HG03025 (cell line): ENCODE data around the gene SSBP2.
"Not testable (repeated sequence)": the region's sequence is repeated elsewhere in the genome, so short reads cannot be mapped to it uniquely, and the experiment has no call there.

ENCODE experiments used
- ATAC-seq: cut with Tn5 transposase; IDR thresholded peaks from one replicate; pipeline ENCODE4 v1.9.1; 2021; ENCODE audit warnings: mild to moderate bottlenecking, moderate library complexity; ENCODE audit not compliant: unreplicated experiment, low FRiP score

Gene SSBP2

GRCh38 chr5:81486711-81487110 lies 264.2 kb downstream of the SSBP2 start:
- no peak for ATAC-seq

- ATAC-seq: no peak
Measured at GRCh38 chr5:81482595-81482994, 268.3 kb downstream of the SSBP2 start.

GRCh38 chr5:81473395-81473794 lies 277.5 kb downstream of the SSBP2 start:
- ATAC-seq: not testable (repeated sequence)

- no peak for ATAC-seq
Measured at GRCh38 chr5:81469676-81470075, 281.2 kb downstream of the SSBP2 start.

- no peak for ATAC-seq
Measured at GRCh38 chr5:81450940-81451339, 300.0 kb downstream of the SSBP2 start.

GRCh38 chr5:81435023-81435422 lies 315.9 kb downstream of the SSBP2 start:
- no peak for ATAC-seq

GRCh38 chr5:81429985-81430384 lies 320.9 kb downstream of the SSBP2 start:
- no peak for ATAC-seq

GRCh38 chr5:81429363-81429762 lies 321.5 kb downstream of the SSBP2 start:
- ATAC-seq: no peak

GRCh38 chr5:81428861-81429260 lies 322.0 kb downstream of the SSBP2 start:
- ATAC-seq: no peak

- no peak for ATAC-seq
Measured at GRCh38 chr5:81428446-81428845, 322.5 kb downstream of the SSBP2 start.

- ATAC-seq: no peak
Measured at GRCh38 chr5:81427566-81427965, 323.3 kb downstream of the SSBP2 start.

- ATAC-seq: no peak
Measured at GRCh38 chr5:81426359-81427030, 324.4 kb downstream of the SSBP2 start.

GRCh38 chr5:81425569-81425968 lies 325.3 kb downstream of the SSBP2 start:
- no peak for ATAC-seq

GRCh38 chr5:81424728-81425127 lies 326.2 kb downstream of the SSBP2 start:
- no peak for ATAC-seq

- ATAC-seq: no peak
Measured at GRCh38 chr5:81422671-81423070, 328.2 kb downstream of the SSBP2 start.

GRCh38 chr5:81420039-81420667 lies 330.7 kb downstream of the SSBP2 start:
- no peak for ATAC-seq

- ATAC-seq: no peak
Measured at GRCh38 chr5:81418606-81419005, 332.3 kb downstream of the SSBP2 start.

- no peak for ATAC-seq
Measured at GRCh38 chr5:81417052-81417451, 333.8 kb downstream of the SSBP2 start.

GRCh38 chr5:81409896-81410295 lies 341.0 kb downstream of the SSBP2 start:
- ATAC-seq: no peak

GRCh38 chr5:81409361-81409760 lies 341.5 kb downstream of the SSBP2 start:
- no peak for ATAC-seq

- ATAC-seq: no peak
Measured at GRCh38 chr5:81408496-81408895, 342.4 kb downstream of the SSBP2 start.

GRCh38 chr5:81407811-81408210 lies 343.1 kb downstream of the SSBP2 start:
- ATAC-seq: not testable (repeated sequence)
